ENCODE results near the gene STXBP6. TPM values are rescaled to one million over a fixed set of nuclear protein-coding genes. Genes with fewer than 3 reads are reported as not detected.

The STXBP6 gene
- polyA plus RNA-seq, 1 donor (not counting 4 experiments of a cell fraction or from before 2014, with no cell fraction given) = 1.4 TPM

DNA sequence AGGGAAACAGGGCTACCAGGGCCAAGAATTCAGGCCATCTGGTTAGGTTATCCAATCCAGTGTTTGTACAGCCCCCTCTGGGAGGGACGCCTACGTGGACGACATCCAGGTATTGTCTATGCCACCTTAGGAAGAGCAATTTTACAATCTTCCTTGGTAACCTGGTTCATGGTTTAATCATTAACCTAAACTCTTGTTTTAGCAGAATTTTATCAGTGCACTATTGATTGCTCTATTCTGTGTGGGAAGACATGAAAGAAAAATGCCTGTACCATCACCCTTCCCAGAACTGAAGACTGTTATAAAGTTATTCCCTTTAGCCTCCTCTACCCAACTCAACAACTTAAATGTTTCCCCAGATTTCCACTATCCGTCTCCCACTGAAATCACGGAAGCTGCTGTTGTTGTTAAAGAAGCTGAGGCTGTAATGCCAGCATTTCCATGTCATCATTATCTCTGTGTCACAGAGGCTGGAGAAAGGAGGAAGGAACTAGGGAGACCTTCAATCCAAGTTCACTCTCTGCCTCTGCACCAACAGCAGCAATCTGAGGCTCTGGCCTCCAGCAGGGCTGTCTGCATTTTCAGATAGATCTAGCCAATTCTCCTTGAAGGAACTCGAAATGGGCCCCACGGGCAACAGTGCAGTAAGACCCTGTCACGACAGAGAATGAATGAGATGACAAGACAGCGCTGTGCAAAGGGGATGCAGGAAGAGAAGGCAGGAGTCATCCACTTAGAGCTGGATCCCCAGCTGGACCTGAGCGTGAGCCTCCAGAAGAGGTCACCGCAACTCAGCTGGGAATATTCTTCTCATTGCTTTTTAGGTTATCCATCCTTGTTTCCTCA, 232.5 kb downstream of the STXBP6 start:
- Histone ChIP-seq H3K4me1 (ENCODE audit: control insufficient read depth, extremely low read depth, insufficient read depth, low read length) (peaks cover 9% of the 10 kb centered on the region), H3K9me3 (ENCODE audit: control insufficient read depth, low read depth, low read length) (no peaks in the 10 kb centered on the region), H4K20me1 (ENCODE audit: control insufficient read depth, extremely low read depth, insufficient read depth, low read length) (no peaks in the 10 kb centered on the region), H3K79me2 (ENCODE audit: control insufficient read depth, insufficient read depth, low read length) (no peaks in the 10 kb centered on the region), H3K27me3 (ENCODE audit: control insufficient read depth, extremely low read depth, insufficient read depth, low read length) (no peaks in the 10 kb centered on the region), H3K36me3 (ENCODE audit: control insufficient read depth in 2 of 2, extremely low read depth in 1 of 2, insufficient read depth in 2 of 2, low read length in 2 of 2) (no peaks in the 10 kb centered on the region), H3K4me3 (ENCODE audit: control insufficient read depth in 2 of 3, extremely low read depth in 1 of 3, insufficient read depth in 2 of 3, low read depth in 1 of 3, low read length in 3 of 3) (no peak overlapping the region), H3K9me1 (ENCODE audit: control insufficient read depth, extremely low read depth, insufficient read depth, low read length) (no peaks in the 10 kb centered on the region), H2AFZ (ENCODE audit: control insufficient read depth, low read length) (no peak overlapping the region), H3K27ac (ENCODE audit: control insufficient read depth, insufficient read depth, low read length) (no peak overlapping the region), H3K4me2 (ENCODE audit: control insufficient read depth, extremely low read depth, insufficient read depth, low read depth, low read length) (no peak overlapping the region), H3K9ac (ENCODE audit: control insufficient read depth, extremely low read depth, insufficient read depth, low read length) (no peak overlapping the region)
- TF ChIP-seq CTCF (optimal IDR thresholded peaks at IDR 0.05 in 1 of 3, IDR thresholded peaks at IDR 0.05 in 1 of 3, conservative IDR thresholded peaks at IDR 0.05 in 1 of 3; ENCODE audit: extremely low read depth in 1 of 3, insufficient read depth in 2 of 3, low read length in 3 of 3) = peak; percentile 22 to 58 (median 24)
- TF ChIP-seq EZH2 (IDR thresholded peaks at IDR 0.05; ENCODE audit: low read length) = no peak
- FAIRE-seq = no peak
- dilution Hi-C loops (cut with MboI; ENCODE audit: extremely low pct_ligation_motif_present, low sequenced_read_pairs) = no loop called here
- no peak for DNase-seq (ENCODE audit: low read depth, low spot score)

DNA sequence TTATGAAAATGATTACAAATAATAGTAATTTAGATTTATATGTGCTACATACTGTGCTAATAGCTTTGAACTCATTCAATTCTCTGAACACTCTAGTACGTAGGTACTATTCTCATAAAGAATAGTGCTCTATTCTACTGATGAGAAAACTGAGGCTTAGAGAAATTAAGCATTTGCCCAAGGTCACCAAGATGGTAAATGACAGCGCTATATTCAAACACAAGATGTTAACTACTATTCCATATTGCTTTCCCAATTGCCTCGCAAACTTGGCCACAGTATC, 233.1 kb downstream of the STXBP6 start:
- dilution Hi-C loops (cut with MboI; ENCODE audit: extremely low pct_ligation_motif_present, low sequenced_read_pairs) = no loop called here
- FAIRE-seq = no peak
- no peak overlapping the region for H3K4me3 ChIP-seq (ENCODE audit: control insufficient read depth in 2 of 3, extremely low read depth in 1 of 3, insufficient read depth in 2 of 3, low read depth in 1 of 3, low read length in 3 of 3)

More for the DNA sequence above, 233.1 kb downstream of the STXBP6 start:
- Histone ChIP-seq H3K79me2 (ENCODE audit: control insufficient read depth, insufficient read depth, low read length) (no peaks in the 10 kb centered on the region), H3K9me3 (ENCODE audit: control insufficient read depth, low read depth, low read length) (no peaks in the 10 kb centered on the region), H3K9ac (ENCODE audit: control insufficient read depth, extremely low read depth, insufficient read depth, low read length) (no peak overlapping the region), H3K27ac (ENCODE audit: control insufficient read depth, insufficient read depth, low read length) (no peak overlapping the region), H2AFZ (ENCODE audit: control insufficient read depth, low read length) (no peak overlapping the region), H3K4me2 (ENCODE audit: control insufficient read depth, extremely low read depth, insufficient read depth, low read depth, low read length) (no peak overlapping the region), H4K20me1 (ENCODE audit: control insufficient read depth, extremely low read depth, insufficient read depth, low read length) (no peaks in the 10 kb centered on the region), H3K36me3 (ENCODE audit: control insufficient read depth in 2 of 2, extremely low read depth in 1 of 2, insufficient read depth in 2 of 2, low read length in 2 of 2) (no peaks in the 10 kb centered on the region), H3K9me1 (ENCODE audit: control insufficient read depth, extremely low read depth, insufficient read depth, low read length) (no peaks in the 10 kb centered on the region), H3K27me3 (ENCODE audit: control insufficient read depth, extremely low read depth, insufficient read depth, low read length) (no peaks in the 10 kb centered on the region), H3K4me1 (ENCODE audit: control insufficient read depth, extremely low read depth, insufficient read depth, low read length) (peaks cover 9% of the 10 kb centered on the region)
- TF ChIP-seq CTCF (optimal IDR thresholded peaks at IDR 0.05 in 1 of 3, IDR thresholded peaks at IDR 0.05 in 1 of 3, conservative IDR thresholded peaks at IDR 0.05 in 1 of 3; ENCODE audit: extremely low read depth in 1 of 3, insufficient read depth in 2 of 3, low read length in 3 of 3) (no peak), EZH2 (IDR thresholded peaks at IDR 0.05; ENCODE audit: low read length) (no peak)
- no peak for DNase-seq (ENCODE audit: low read depth, low spot score)
